GM18511 (cell line): ENCODE measurements around the gene NXF3.
"Not testable (repeated sequence)": the region's sequence is repeated elsewhere in the genome, so short reads cannot be mapped to it uniquely, and the experiment has no call there.

Experiments used
- ATAC-seq: cut with Tn5 transposase; IDR thresholded peaks from one replicate; pipeline ENCODE4 v1.9.1; 2021; ENCODE audit warnings: mild to moderate bottlenecking, moderate library complexity; ENCODE audit not compliant: unreplicated experiment

NXF3 gene

GRCh38 chrX:103052625-103053024 is 40.3 kb downstream of the NXF3 start:
- no peak for ATAC-seq

DNA sequence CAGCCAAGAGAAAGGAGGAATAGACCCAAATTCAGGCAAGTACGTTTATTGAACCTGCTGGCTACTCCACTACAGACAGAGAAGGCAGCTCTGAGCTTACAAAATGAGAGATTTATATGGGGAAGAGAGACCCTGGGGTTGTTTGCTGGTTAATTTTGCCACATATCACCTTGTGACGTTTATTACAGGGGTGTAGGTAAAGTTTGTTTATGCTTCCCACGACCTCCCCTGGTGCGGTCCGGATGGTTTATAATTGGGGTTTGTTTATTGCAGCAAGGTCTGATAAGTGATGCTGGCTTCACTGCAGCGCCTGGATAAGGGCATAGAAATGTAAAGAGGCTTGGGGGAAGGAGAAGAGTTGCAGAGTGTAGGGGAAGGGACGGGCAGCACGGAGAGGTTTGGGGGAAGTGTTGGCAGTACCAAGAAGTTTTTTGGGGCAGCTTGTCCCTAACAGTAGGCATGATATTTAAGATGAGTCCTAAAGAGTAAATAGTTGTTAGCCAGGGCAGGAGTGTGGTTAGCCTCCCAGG is 41.6 kb downstream of the NXF3 start:
- no peak for ATAC-seq

DNA sequence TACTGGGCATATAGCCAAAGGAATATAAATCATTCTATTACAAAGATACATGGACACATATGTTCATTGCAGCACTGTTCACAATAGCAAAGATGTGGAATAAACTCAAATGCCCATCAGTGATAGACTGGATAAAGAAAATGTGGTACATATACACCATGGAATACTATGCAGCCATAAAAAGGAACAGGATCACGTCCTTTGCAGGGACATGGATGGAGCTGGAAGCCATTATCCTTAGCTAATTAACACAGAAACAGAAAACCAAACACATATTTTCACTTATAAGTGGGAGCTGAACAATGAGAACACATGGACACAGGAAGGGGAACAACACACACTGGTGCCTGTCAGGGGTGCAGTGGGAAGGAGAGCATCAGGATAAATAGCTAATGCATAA is 59.6 kb downstream of the NXF3 start:
- ATAC-seq = not testable (repeated sequence)
